ENCODE data around the gene TOP3B. TPM values are rescaled to one million over a fixed set of nuclear protein-coding genes. Genes with fewer than 3 reads are reported as not detected.

Gene TOP3B, protein sequence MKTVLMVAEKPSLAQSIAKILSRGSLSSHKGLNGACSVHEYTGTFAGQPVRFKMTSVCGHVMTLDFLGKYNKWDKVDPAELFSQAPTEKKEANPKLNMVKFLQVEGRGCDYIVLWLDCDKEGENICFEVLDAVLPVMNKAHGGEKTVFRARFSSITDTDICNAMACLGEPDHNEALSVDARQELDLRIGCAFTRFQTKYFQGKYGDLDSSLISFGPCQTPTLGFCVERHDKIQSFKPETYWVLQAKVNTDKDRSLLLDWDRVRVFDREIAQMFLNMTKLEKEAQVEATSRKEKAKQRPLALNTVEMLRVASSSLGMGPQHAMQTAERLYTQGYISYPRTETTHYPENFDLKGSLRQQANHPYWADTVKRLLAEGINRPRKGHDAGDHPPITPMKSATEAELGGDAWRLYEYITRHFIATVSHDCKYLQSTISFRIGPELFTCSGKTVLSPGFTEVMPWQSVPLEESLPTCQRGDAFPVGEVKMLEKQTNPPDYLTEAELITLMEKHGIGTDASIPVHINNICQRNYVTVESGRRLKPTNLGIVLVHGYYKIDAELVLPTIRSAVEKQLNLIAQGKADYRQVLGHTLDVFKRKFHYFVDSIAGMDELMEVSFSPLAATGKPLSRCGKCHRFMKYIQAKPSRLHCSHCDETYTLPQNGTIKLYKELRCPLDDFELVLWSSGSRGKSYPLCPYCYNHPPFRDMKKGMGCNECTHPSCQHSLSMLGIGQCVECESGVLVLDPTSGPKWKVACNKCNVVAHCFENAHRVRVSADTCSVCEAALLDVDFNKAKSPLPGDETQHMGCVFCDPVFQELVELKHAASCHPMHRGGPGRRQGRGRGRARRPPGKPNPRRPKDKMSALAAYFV
- total RNA-seq, result 10 to 100 TPM; 16.6 to 27.3 (median 22.8) TPM

DNA sequence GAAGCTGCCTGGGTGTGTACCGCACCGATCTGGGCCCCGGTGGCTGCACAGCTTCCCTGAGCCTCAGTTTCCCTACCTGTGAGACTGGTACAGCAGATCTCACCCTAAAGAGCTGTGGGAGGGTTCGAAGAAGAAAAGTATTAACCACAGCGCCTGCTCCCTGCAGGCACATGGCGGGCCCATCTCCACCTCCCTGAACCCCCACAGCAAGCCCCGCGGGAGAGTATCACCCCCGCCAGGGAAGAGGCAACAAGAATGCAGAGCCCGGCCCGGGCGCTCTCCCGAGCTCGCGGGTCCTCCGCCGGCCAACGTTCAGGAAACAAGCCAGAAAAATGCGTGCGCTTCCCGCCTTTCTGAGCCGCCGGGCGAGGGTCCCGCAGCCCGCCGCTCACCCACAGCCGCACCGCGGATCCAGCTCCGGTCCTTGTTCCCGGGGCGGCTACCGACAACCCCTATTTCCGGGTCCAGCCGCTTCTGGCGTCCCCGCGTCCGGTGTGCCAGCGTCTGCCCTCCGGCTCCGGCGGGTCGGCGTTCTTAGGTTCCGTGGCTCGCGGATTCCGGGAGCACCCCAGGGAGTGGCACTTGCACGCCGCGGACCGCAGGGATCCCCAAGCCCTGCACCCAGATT, at the start of gene TOP3B:
Gene TOP3B, minus strand, starts transcription at position 450 of the 628 bp plus-strand sequence. CDS start 7,078 bp downstream, outside the sequence.
- TF ChIP-seq, protein P1, sequence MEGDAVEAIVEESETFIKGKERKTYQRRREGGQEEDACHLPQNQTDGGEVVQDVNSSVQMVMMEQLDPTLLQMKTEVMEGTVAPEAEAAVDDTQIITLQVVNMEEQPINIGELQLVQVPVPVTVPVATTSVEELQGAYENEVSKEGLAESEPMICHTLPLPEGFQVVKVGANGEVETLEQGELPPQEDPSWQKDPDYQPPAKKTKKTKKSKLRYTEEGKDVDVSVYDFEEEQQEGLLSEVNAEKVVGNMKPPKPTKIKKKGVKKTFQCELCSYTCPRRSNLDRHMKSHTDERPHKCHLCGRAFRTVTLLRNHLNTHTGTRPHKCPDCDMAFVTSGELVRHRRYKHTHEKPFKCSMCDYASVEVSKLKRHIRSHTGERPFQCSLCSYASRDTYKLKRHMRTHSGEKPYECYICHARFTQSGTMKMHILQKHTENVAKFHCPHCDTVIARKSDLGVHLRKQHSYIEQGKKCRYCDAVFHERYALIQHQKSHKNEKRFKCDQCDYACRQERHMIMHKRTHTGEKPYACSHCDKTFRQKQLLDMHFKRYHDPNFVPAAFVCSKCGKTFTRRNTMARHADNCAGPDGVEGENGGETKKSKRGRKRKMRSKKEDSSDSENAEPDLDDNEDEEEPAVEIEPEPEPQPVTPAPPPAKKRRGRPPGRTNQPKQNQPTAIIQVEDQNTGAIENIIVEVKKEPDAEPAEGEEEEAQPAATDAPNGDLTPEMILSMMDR (IDR thresholded peaks at IDR 0.05; ENCODE audit: low read depth), result no peak

DNA sequence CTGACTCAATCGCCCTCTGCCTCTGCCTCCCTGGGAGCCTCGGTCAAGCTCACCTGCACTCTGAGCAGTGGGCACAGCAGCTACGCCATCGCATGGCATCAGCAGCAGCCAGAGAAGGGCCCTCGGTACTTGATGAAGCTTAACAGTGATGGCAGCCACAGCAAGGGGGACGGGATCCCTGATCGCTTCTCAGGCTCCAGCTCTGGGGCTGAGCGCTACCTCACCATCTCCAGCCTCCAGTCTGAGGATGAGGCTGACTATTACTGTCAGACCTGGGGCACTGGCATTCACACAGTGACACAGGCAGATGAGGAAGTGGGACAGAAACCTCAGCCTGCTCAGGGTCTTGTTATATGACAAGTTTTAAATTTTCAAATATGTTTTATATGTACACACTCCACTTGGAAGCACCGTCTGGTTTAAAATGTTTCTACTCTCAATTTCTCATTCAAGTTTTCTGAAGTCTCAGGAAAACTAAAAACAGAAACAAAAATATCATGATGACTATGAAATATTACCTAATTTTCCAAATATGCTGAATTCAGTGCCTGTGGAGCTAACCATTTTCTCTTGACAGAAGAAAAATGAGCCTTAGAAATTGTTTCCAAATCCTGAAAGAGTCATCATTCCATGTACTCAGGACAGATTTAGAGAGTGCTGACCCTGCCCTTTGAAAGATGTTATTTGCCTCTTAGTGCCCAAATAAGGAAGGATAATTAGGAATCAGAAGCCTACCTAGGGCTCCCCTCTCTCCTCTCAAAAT, 48.8 kb upstream of the TOP3B start:
- TF ChIP-seq, protein P1 (IDR thresholded peaks at IDR 0.05; ENCODE audit: low read depth), result no peak

DNA sequence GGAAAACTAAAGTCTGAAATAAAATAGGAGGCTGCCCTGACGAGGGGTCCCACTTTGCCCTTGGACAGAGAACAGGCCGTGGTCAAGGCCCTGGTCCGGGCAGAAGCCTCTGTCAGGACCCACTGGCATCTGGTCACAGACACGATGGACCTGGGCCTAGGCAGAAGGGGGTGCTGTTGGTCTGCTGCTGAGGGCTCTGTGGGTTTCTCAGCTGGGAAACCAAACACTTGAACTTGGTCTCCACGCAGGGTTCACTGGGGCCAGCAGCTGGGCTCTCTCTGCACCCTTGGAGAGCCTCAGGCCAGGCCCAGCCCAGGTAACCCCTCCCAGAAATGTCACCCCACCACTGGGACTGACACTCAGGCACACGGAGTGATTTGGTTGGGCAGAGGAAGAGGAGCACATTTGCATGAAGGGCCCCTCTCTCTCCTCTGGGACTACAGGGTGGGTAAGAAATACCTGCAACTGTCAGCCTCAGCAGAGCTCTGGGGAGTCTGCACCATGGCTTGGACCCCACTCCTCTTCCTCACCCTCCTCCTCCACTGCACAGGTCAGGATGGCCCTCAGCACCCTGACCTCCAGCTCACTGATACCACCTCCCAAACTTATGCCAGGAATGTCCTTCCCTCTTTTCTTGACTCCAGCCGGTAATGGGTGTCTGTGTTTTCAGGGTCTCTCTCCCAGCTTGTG, 48.1 kb upstream of the TOP3B start:
- TF ChIP-seq, protein P1 (IDR thresholded peaks at IDR 0.05; ENCODE audit: low read depth), result no peak

DNA sequence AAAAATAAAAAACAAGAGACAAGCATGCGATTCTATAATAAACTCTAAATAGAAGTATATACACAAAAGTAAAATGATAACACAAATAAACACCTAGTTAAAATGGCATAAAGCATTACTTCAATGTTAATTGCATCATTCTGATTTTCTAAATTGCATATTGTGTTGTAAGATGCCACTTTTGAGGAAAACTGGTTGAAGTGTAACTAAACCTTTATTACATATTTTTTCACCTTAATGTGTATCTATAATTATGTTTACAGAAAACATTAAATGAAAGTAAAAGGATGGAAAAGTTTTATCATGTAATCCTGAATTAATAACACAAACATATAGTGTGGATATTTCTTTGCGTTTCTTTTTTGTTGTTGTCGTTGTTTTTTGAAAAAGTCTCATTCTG, 45.4 kb upstream of the TOP3B start:
- TF ChIP-seq, protein P1 (IDR thresholded peaks at IDR 0.05; ENCODE audit: low read depth), result no peak

DNA sequence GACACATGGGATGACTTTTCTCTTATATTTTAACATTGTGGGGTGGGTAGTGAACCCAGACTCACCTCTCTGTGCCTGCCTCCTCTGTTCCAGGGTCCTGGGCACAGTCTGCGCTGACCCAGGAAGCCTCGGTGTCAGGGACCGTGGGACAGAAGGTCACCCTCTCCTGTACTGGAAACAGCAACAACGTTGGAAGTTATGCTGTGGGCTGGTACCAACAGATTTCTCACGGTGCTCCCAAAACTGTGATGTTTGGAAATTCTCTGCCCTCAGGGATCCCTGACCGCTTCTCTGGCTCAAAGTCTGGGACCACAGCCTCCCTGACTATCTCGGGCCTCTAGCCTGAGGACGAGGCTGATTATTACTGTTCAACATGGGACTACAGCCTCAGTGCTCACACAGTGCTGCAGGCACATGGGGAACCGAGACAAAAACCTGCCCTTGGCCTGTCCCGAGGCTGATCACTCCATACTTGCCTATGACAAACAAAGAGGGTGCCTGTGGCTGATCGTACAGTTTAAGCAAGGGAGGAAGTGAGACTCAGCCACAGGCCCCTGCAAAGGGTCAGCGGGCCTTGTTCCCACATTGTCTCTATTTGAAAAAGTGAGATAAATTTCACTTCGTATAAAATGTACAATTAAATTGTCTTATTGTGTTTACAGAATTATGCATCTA, 43.7 kb upstream of the TOP3B start:
- TF ChIP-seq, protein P1 (IDR thresholded peaks at IDR 0.05; ENCODE audit: low read depth), result no peak
